ENCODE data around the gene DLGAP1.

DLGAP1 gene

GRCh38 chr18:3693410-3693809 is 761.7 kb downstream of the DLGAP1 start:
- POLR2A ChIA-PET, result no interaction called here
- CTCF ChIA-PET, result no interaction called here
- no peak for DNase-seq (ENCODE audit: extremely low spot score)

DNA sequence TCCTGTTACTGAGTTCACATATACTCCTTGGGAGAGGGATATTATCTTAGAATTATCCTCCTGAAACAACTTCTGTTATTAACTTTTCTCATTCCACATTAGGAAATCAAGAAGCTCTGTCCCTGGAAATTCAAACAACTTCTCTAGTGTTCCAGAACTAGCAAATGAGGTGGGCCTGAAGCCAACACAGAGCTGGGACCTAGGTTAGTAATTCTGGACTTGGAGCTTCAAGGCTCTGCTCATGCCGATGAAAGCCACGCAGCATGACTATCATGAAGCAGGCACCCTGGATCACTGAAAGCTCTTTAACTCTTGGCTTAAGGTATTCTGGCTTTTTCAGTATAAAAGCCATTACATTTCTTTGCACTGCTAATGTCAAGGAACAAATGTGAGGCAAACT is 762.4 kb downstream of the DLGAP1 start:
- no peak for DNase-seq (ENCODE audit: extremely low spot score)
- ChIA-PET POLR2A (no interaction called here), CTCF (interaction anchor here (0.9 kb wide), 1 partner anchor 10 kb away, joined by 5 read pairs; no protein-coding TSS in a partner anchor)
- TF ChIP-seq HDGF (IDR thresholded peaks at IDR 0.05; ENCODE audit: borderline replicate concordance) (no peak), CTBP1 (IDR thresholded peaks at IDR 0.05; ENCODE audit: borderline replicate concordance) (no peak), TARDBP (IDR thresholded peaks at IDR 0.05) (no peak), ZNF384 (IDR thresholded peaks at IDR 0.05) (no peak), BHLHE40 (IDR thresholded peaks at IDR 0.05; ENCODE audit: borderline replicate concordance) (no peak), NFRKB (IDR thresholded peaks at IDR 0.05) (no peak), ARNT (IDR thresholded peaks at IDR 0.05) (no peak), ELF4 (IDR thresholded peaks at IDR 0.05) (no peak), SUZ12 (IDR thresholded peaks at IDR 0.05) (no peak), SP1 (IDR thresholded peaks at IDR 0.05) (no peak), LEF1 (IDR thresholded peaks at IDR 0.05; ENCODE audit: borderline replicate concordance) (no peak), FOXK2 (IDR thresholded peaks at IDR 0.05) (no peak), L3MBTL2 (conservative IDR thresholded peaks at IDR 0.05) (no peak), FOXM1 (IDR thresholded peaks at IDR 0.05; ENCODE audit: borderline replicate concordance) (no peak), FOXA1 (IDR thresholded peaks at IDR 0.05) (no peak)
- TF ChIP-seq, protein P1, sequence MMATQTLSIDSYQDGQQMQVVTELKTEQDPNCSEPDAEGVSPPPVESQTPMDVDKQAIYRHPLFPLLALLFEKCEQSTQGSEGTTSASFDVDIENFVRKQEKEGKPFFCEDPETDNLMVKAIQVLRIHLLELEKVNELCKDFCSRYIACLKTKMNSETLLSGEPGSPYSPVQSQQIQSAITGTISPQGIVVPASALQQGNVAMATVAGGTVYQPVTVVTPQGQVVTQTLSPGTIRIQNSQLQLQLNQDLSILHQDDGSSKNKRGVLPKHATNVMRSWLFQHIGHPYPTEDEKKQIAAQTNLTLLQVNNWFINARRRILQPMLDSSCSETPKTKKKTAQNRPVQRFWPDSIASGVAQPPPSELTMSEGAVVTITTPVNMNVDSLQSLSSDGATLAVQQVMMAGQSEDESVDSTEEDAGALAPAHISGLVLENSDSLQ (IDR thresholded peaks at IDR 0.05), result no peak

More at GRCh38 chr18:3693410-3693809, 761.7 kb downstream of the DLGAP1 start:
- TF ChIP-seq NFRKB (IDR thresholded peaks at IDR 0.05), result no peak
- TF ChIP-seq ARNT (IDR thresholded peaks at IDR 0.05), result no peak
- no peak for TF ChIP-seq FOXA1 (IDR thresholded peaks at IDR 0.05)
- no peak for TF ChIP-seq CTBP1 (IDR thresholded peaks at IDR 0.05; ENCODE audit: borderline replicate concordance)
- no peak for TF ChIP-seq TARDBP (IDR thresholded peaks at IDR 0.05)
- TF ChIP-seq, protein P1 (IDR thresholded peaks at IDR 0.05), result no peak
- no peak for TF ChIP-seq SUZ12 (IDR thresholded peaks at IDR 0.05)
- no peak for TF ChIP-seq ZNF384 (IDR thresholded peaks at IDR 0.05)
- TF ChIP-seq LEF1 (IDR thresholded peaks at IDR 0.05; ENCODE audit: borderline replicate concordance), result no peak
- no peak for TF ChIP-seq ELF4 (IDR thresholded peaks at IDR 0.05)
- no peak for TF ChIP-seq FOXK2 (IDR thresholded peaks at IDR 0.05)
- TF ChIP-seq HDGF (IDR thresholded peaks at IDR 0.05; ENCODE audit: borderline replicate concordance), result no peak
- TF ChIP-seq FOXM1 (IDR thresholded peaks at IDR 0.05; ENCODE audit: borderline replicate concordance), result no peak
- no peak for TF ChIP-seq L3MBTL2 (conservative IDR thresholded peaks at IDR 0.05)
- TF ChIP-seq SP1 (IDR thresholded peaks at IDR 0.05), result no peak

GRCh38 chr18:3692113-3692621 is 762.9 kb downstream of the DLGAP1 start:
- POLR2A ChIA-PET, result no interaction called here
- no peak for DNase-seq (ENCODE audit: extremely low spot score)
- CTCF ChIA-PET, result interaction anchor here (0.9 kb wide), 1 partner anchor 11 kb away, joined by 5 read pairs; no protein-coding TSS in a partner anchor
- TF ChIP-seq ZNF384 (IDR thresholded peaks at IDR 0.05) (no peak), LEF1 (IDR thresholded peaks at IDR 0.05; ENCODE audit: borderline replicate concordance) (no peak), SP1 (IDR thresholded peaks at IDR 0.05) (no peak), CTBP1 (IDR thresholded peaks at IDR 0.05; ENCODE audit: borderline replicate concordance) (no peak), FOXK2 (IDR thresholded peaks at IDR 0.05) (no peak), SUZ12 (IDR thresholded peaks at IDR 0.05) (no peak), FOXM1 (IDR thresholded peaks at IDR 0.05; ENCODE audit: borderline replicate concordance) (no peak), TARDBP (IDR thresholded peaks at IDR 0.05) (no peak), L3MBTL2 (conservative IDR thresholded peaks at IDR 0.05) (no peak), BHLHE40 (IDR thresholded peaks at IDR 0.05; ENCODE audit: borderline replicate concordance) (no peak), NFRKB (IDR thresholded peaks at IDR 0.05) (no peak), ARNT (IDR thresholded peaks at IDR 0.05) (no peak), FOXA1 (IDR thresholded peaks at IDR 0.05) (no peak), ELF4 (IDR thresholded peaks at IDR 0.05) (no peak), HDGF (IDR thresholded peaks at IDR 0.05; ENCODE audit: borderline replicate concordance) (no peak)
- TF ChIP-seq, protein P1 (IDR thresholded peaks at IDR 0.05), result no peak

DNA sequence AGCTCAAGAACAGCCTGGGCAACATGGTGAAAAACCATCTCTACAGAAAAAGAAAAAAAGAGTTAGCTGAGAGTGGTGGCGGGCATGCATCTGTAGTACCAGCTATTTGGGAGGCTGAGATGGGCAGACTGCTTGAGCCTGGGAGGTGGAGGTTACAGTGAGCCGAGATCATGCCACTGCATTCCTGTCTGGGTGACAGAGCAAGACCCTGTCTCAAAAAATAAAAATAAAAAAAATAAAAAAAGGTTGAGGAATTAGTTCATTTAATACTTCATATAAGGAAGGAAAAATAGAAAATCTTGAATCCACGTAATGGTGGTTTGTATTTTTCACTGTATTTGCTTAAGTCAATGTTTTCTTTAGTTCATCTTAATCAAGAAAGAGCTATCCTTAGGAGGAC is 763.4 kb downstream of the DLGAP1 start:
- ChIA-PET CTCF (interaction anchor here (0.9 kb wide), 1 partner anchor 11 kb away, joined by 5 read pairs; no protein-coding TSS in a partner anchor), POLR2A (no interaction called here)
- TF ChIP-seq BHLHE40 (IDR thresholded peaks at IDR 0.05; ENCODE audit: borderline replicate concordance), result no peak
- TF ChIP-seq CTBP1 (IDR thresholded peaks at IDR 0.05; ENCODE audit: borderline replicate concordance), result no peak
- TF ChIP-seq SP1 (IDR thresholded peaks at IDR 0.05), result no peak
- no peak for TF ChIP-seq L3MBTL2 (conservative IDR thresholded peaks at IDR 0.05)
- no peak for TF ChIP-seq FOXM1 (IDR thresholded peaks at IDR 0.05; ENCODE audit: borderline replicate concordance)
- no peak for TF ChIP-seq ELF4 (IDR thresholded peaks at IDR 0.05)
- no peak for TF ChIP-seq ARNT (IDR thresholded peaks at IDR 0.05)
- TF ChIP-seq LEF1 (IDR thresholded peaks at IDR 0.05; ENCODE audit: borderline replicate concordance), result no peak
- DNase-seq (ENCODE audit: extremely low spot score), result no peak

DNA sequence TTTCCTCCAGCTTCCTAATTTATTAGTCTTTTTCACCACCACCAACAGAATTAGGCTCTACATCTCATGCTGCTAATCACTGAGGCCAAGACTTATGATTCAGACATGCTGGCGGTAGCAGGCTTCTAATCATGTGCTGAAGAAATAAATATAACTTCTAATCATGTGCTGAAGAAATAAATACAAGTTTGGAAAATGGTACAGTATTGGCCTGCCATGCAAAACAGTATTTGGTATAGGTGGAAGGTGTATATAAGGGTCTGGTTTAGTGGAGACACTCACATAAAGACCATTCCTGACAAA is 764.4 kb downstream of the DLGAP1 start:
- CTCF ChIA-PET, result interaction anchor here (1.2 kb wide), 2 partner anchors 13 to 80 kb away, joined by 3 to 6 read pairs; no protein-coding TSS in a partner anchor
- POLR2A ChIA-PET, result no interaction called here
- no peak for TF ChIP-seq CTBP1 (IDR thresholded peaks at IDR 0.05; ENCODE audit: borderline replicate concordance)
- TF ChIP-seq FOXM1 (IDR thresholded peaks at IDR 0.05; ENCODE audit: borderline replicate concordance), result no peak
- no peak for TF ChIP-seq FOXA1 (IDR thresholded peaks at IDR 0.05)
- no peak for TF ChIP-seq SP1 (IDR thresholded peaks at IDR 0.05)
- TF ChIP-seq NFRKB (IDR thresholded peaks at IDR 0.05), result no peak
- no peak for TF ChIP-seq ZNF384 (IDR thresholded peaks at IDR 0.05)
- TF ChIP-seq L3MBTL2 (conservative IDR thresholded peaks at IDR 0.05), result no peak
- TF ChIP-seq, protein P1 (IDR thresholded peaks at IDR 0.05), result no peak
- TF ChIP-seq ELF4 (IDR thresholded peaks at IDR 0.05), result no peak
- no peak for TF ChIP-seq BHLHE40 (IDR thresholded peaks at IDR 0.05; ENCODE audit: borderline replicate concordance)
- DNase-seq (ENCODE audit: extremely low spot score), result no peak
